DMS 273 (cell line): Measurements from ENCODE around the gene ANKIB1.
"Not testable (repeated sequence)": the region's sequence is repeated elsewhere in the genome, so short reads cannot be mapped to it uniquely, and the experiment has no call there.

Experiments
- DNase-seq: peaks from one replicate; lab custom pipeline; 2025; ENCODE audit not compliant: unreplicated experiment; lab: John Stamatoyannopoulos, UW

Gene ANKIB1

DNA sequence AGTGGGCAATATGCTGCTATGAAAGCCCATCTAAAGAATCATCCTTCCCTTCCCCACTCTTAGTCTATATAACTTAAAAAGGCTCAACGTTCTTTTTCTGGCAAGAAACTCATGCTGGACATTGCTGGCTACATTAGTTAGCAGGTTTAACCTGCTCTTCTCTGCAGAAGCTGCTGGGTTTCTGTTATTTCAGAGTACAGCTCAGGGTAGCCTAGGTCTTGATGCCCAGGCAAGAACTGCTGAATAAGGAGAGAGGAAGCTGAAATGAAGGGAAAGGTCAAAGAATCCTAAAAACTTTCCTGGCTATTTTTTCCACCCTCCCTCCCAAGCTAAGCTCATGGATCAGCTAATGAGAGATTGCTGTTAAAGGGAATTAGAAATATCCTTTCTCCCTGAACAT lies 79.4 kb downstream of the ANKIB1 start:
- DNase-seq: no peak

- DNase-seq: no peak
These were observed 80.1 kb downstream of the ANKIB1 start for GRCh38 chr7:92325858-92326257.

DNA sequence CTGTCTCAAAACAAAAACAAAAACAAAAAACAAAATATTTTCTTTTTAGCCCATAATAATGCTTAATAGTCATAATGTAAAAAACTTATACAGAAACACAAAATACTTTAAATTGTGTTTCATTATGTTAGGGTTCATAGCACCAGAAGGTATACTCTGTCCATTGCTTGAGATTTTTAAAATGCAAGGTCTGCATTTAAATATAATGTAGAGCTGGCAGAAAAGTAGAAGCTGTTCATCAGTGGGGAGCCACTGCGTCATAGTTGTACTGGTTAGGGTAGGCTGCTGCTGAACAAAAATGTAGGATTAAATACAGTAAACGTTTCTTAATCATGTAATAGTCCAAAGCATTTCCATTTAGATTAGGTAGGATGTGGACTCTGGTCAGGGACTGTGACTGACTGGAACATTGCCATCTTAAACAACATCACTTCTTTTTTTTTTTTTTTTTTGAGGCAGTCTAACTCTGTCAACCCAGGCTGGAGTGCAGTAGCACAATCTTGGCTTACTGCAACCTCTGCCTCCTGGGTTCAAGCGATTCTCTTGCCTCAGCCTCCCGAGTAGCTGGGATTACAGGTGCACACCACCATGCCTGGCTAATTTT lies 85.2 kb downstream of the ANKIB1 start:
- DNase-seq: no peak

GRCh38 chr7:92331508-92331907 lies 85.7 kb downstream of the ANKIB1 start:
- no peak for DNase-seq

DNA sequence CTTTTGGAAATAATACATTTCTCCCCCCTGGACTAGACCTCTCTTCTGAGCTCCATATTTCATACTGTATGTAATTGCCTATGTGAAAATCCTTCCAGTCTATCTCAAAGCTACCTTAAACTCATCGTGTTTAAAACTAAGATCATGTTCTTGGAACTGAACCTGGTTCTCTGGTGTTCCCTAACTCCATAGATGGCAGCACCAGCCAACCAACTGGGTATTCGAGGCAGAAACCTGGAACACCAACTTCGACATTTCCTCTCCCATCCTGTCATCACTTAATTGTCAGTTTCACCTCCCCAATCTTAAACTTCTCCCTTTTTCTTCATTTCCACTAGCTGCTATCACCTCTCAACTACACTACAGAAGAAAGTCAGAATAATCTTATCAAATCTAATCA lies 87.0 kb downstream of the ANKIB1 start:
- DNase-seq: no peak

DNA sequence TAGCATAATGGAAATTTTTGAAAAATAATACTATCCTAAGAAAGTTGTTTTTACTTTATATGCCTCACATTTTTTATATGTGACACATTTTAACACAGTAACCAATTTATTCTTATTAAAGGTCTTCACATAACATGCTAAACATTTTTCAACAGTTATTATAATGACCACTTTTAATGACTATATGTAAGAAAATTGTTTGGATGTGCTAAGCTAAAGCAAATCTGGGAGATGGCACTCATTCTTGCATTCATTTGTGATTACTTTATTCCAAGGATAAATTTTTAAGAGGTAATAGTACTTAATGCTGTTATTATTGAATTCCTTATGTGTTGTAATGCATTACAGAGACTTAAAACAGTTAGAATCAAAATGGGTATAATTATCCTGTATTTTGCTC lies 88.1 kb downstream of the ANKIB1 start:
- no peak for DNase-seq

DNA sequence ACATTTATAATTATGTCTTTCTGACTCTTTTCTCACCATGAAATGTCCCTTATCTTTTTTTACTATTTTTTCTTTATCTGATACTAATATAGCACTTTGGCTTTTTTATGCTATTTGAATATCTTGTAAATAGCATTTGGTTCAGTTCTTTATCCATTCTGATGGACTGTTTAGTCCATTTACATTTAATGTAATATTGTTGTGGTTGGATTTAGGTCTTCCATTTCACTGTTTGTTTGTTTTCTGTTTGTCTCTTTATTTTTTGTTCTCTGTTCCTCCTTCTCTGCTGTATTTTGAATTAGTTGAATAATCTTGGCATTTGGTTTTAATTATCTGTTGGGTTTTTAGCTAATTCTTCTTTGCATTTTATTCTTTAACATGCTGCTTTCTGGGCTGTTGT lies 89.8 kb downstream of the ANKIB1 start:
- no peak for DNase-seq

- DNase-seq: no peak
These were observed 91.0 kb downstream of the ANKIB1 start for GRCh38 chr7:92336662-92337340.

DNA sequence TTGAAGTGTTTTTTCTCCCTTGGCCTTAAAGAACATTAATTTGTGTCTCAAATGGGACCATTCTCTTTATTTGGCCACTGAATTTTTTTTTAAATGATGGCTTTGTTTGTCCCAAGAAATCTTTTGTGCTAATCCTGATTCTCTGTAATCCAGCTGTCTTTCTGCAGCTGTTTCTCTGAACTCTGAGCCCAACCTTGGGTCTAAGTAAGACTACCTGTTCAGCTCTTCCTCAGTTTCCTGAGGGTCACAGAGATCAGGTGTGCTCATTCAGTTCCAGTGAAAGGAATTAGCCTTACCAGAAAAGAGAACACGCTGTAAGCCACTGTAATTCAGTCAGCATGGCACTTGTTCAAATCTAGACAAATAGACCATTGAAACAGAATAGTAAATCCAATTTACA lies 94.2 kb downstream of the ANKIB1 start:
- no peak for DNase-seq

- DNase-seq: no peak
These were observed 97.9 kb downstream of the ANKIB1 start for GRCh38 chr7:92343714-92344113.

DNA sequence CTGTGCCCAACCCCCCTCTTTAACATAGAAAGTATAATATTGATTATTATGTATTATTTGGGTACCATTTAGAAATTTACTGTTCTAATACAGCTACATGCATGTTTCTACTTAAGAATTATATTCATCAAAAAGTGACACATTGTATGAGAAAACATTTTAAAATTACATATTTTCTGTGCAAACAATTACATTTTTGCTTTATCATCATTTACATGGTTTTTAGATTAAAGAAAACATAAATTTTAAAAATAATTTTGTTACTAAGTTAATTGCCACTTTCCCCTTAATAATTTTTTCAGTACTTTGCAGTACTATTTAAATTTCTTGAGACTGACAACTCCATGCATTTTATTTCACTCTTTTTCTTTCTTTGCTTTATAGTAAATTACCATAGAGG lies 106.2 kb downstream of the ANKIB1 start:
- no peak for DNase-seq

GRCh38 chr7:92354214-92354613 lies 108.4 kb downstream of the ANKIB1 start:
- DNase-seq: no peak

- DNase-seq: no peak
These were observed 110.6 kb downstream of the ANKIB1 start for GRCh38 chr7:92356406-92356805.

- DNase-seq: no peak
These were observed 111.5 kb downstream of the ANKIB1 start for GRCh38 chr7:92357260-92357659.

DNA sequence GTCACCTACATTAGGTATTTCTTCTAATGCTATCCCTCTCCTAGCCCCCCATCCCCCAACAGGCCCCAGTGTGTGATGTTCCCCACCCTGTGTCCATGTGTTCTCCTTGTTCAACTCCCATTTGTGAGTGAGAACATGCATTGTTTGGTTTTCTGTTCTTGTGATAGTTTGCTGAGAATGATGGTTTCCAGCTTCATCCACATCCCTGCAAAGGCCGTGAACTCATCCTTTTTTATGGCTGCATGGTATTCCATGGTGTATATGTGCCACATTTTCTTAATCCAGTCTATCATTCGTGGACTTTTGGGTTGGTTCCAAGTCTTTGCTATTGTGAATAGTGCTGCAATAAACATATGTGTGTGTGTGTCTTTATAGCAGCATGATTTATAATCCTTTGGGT lies 113.4 kb downstream of the ANKIB1 start:
- DNase-seq: not testable (repeated sequence)

GRCh38 chr7:92359801-92360200 lies 114.0 kb downstream of the ANKIB1 start:
- DNase-seq: no peak

DNA sequence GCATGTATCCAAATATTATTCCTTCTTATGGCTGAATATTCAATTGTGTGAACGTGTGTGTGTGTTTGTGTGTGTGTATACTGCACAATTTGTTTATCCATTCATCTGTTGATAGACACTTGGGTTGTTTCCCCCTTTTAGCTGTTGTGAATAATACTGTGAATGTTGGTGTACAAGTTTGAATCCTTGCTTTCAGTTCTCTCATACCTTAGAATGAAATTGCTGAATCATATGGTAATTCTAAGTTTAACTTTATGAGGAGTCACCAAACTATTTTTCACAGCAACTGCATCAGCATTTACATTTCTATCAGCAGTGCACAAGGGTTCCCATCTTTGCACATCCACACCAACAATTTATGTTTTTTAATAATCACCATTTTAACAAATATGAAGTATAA lies 114.6 kb downstream of the ANKIB1 start:
- DNase-seq: no peak

GRCh38 chr7:92362131-92362530 lies 116.4 kb downstream of the ANKIB1 start:
- DNase-seq: no peak

DNA sequence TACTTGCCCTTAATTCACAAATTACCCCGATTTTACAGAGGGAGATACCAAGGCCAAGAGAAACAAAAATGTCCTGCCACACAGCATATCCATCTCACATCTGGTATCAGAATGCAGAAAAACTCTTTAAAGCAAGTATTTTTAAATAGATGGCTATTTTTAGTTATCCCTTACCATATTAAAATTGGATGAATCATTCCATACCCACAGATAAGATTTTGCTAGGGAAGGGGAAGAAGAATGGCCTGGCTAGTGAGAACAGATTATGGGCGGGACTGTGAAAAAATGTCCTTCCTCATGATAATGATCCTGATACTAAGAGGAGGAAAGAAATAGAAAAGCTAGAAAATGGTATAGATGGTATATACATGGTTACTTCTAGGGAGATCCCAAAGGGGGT lies 121.0 kb downstream of the ANKIB1 start:
- no peak for DNase-seq

DNA sequence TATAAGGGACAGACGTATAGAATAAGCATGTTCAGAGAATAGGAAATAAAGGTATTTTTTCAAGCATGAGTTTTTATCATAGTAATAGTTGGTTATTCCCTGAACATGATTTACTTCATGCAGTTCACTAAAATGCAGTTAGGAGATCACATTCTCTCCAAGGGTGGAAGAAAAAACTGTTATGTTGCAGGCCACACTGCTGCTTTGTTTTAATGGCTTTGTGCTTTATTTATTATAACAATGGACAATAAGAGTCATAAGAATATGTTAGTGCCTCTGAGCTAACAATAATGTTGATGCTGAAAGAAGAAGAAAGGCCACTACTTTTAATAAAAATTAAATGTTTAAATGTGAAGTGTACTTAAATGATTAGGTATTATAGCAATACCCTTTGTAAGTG lies 123.0 kb downstream of the ANKIB1 start:
- DNase-seq: no peak

- no peak for DNase-seq
These were observed 129.2 kb downstream of the ANKIB1 start for GRCh38 chr7:92375013-92375412.

GRCh38 chr7:92391071-92391470 lies 145.3 kb downstream of the ANKIB1 start:
- DNase-seq: no peak

GRCh38 chr7:92397542-92397941 lies 151.8 kb downstream of the ANKIB1 start:
- no peak for DNase-seq
